Fibroblast of lung (primary cell): ENCODE results near the gene POMGNT1. TPM values are rescaled to one million over a fixed set of nuclear protein-coding genes. Genes with fewer than 3 reads are reported as not detected.

Experiments
- DNase-seq, 2 donors: peaks; one replicate each; pipeline versions ENCODE4 v3.0.0 to v3.0.0-alpha.2; 2010; ENCODE audit warnings: low read depth in 2 of 2
- H2AFZ ChIP-seq: 2 replicates; pipeline ENCODE4 v1.5.1; 2012; ENCODE audit warnings: low read length, control low read depth, inconsistent platforms
- H3K27ac ChIP-seq: 2 replicates; pipeline ENCODE4 v1.5.1; 2011; ENCODE audit warnings: low read length, control low read depth; ENCODE audit not compliant: insufficient read depth
- H3K27me3 ChIP-seq: 2 replicates; pipeline ENCODE4 v1.5.1; 2011; ENCODE audit warnings: mild to moderate bottlenecking, low read length; ENCODE audit not compliant: control insufficient read depth, insufficient read depth
- H3K36me3 ChIP-seq: 2 replicates; pipeline ENCODE4 v1.5.1; 2011; ENCODE audit warnings: low read length; ENCODE audit not compliant: control insufficient read depth, insufficient read depth
- H3K4me1 ChIP-seq: 2 replicates; pipeline ENCODE4 v1.5.1; 2011; ENCODE audit warnings: low read length; ENCODE audit not compliant: control insufficient read depth, insufficient read depth; ENCODE audit errors: extremely low read depth
- H3K4me2 ChIP-seq: 2 replicates; pipeline ENCODE4 v1.5.1; 2011; ENCODE audit warnings: low read length, control low read depth; ENCODE audit not compliant: insufficient read depth; ENCODE audit errors: extremely low read depth
- H3K4me3 ChIP-seq, 4 experiments: fragments of 200-600 bp in 1 of 4; sonication (generic) in 1 of 4; replicated peaks in 1 of 4; 2 replicates each; pipeline ENCODE4 v1.5.1; 2011 to 2016; ENCODE audit warnings: low read length in 4 of 4, low read depth in 3 of 4, mild to moderate bottlenecking in 3 of 4, control low read depth in 2 of 4, inconsistent platforms in 1 of 4, mixed read lengths in 1 of 4; ENCODE audit not compliant: insufficient read depth in 1 of 4; ENCODE audit errors: control extremely low read depth in 1 of 4
- H3K79me2 ChIP-seq: 2 replicates; pipeline ENCODE4 v1.5.1; 2012; ENCODE audit warnings: mild to moderate bottlenecking, low read length, inconsistent platforms; ENCODE audit not compliant: control insufficient read depth, insufficient read depth
- H3K9ac ChIP-seq: 2 replicates; pipeline ENCODE4 v1.5.1; 2011; ENCODE audit warnings: mild to moderate bottlenecking, low read length, control low read depth; ENCODE audit not compliant: insufficient read depth
- H3K9me3 ChIP-seq: 2 replicates; pipeline ENCODE4 v1.5.1; 2012; ENCODE audit warnings: low read depth, low read length; ENCODE audit not compliant: control insufficient read depth, insufficient read depth
- H4K20me1 ChIP-seq: 2 replicates; pipeline ENCODE4 v1.5.1; 2011; ENCODE audit warnings: low read length; ENCODE audit not compliant: control insufficient read depth, insufficient read depth; ENCODE audit errors: extremely low read depth
- CTCF ChIP-seq, 2 donors: IDR thresholded peaks in 1 of 2; conservative IDR thresholded peaks in 1 of 2; 1 replicate in 1 of 2; 2 replicates in 1 of 2; pipeline ENCODE4 v1.5.1; 2011 to 2012; ENCODE audit warnings: low read length in 2 of 2, control low read depth in 1 of 2, inconsistent platforms in 1 of 2, low read depth in 1 of 2, mild to moderate bottlenecking in 1 of 2
- EZH2 ChIP-seq: IDR thresholded peaks from 2 replicates; pipeline ENCODE4 v1.5.1; 2012; ENCODE audit warnings: low read length, control low read depth, mild to moderate bottlenecking; ENCODE audit errors: missing control alignments
- polyA plus RNA-seq, 2 donors: library from polyadenylated mRNA; depleted of rRNA in 1 of 2; stranded (reverse) in 1 of 2; unstranded in 1 of 2; fragments of >200 nt; gene quantifications; 2 replicates each; pipeline ENCODE4 v1.2.1, GENCODE V29; 2011 to 2012; ENCODE audit warnings: missing spikeins in 1 of 2
- total RNA-seq: library from RNA; depleted of rRNA; stranded (reverse); fragments of >200 nt; gene quantifications from 2 replicates; pipeline ENCODE4 v1.2.1, GENCODE V29; 2014

POMGNT1 gene
- total and polyA plus RNA-seq, 2 donors (not counting 1 experiment from before 2014, with no cell fraction given), result 42.2 to 51.7 TPM

- peak in 1 of 2 donors; percentile 93 for DNase-seq
- no peak overlapping the region for H3K4me2 ChIP-seq
- H3K27ac ChIP-seq, result no peak overlapping the region
These were observed 46.2 kb downstream of the POMGNT1 start for GRCh38 chr1:46152016-46152415.

DNA sequence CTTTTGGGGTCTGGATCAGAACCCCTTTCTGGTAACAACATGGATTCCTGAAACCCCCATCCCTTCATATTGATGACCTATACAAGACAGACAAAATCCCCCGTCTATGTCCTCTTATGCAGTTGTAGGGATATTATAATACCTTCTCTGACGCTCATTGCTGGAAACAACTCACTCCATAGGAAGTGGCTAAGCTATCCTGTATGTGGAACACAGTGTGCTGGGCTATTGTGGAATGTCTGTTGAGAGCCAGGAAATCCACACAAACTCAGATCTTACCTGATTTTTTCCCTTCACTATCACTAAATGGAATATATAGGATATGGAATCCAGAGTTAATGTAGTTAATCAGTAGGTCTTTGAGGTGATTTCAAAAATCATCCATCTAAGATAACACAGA, 48.1 kb downstream of the POMGNT1 start:
- Histone ChIP-seq H3K4me1 (no peaks in the 10 kb centered on the region), H3K9ac (no peak overlapping the region), H2AFZ (no peak overlapping the region), H3K27me3 (no peaks in the 10 kb centered on the region), H4K20me1 (no peaks in the 10 kb centered on the region), H3K9me3 (no peaks in the 10 kb centered on the region), H3K4me3 (no peak overlapping the region), H3K79me2 (no peaks in the 10 kb centered on the region), H3K27ac (no peak overlapping the region), H3K4me2 (no peak overlapping the region), H3K36me3 (no peaks in the 10 kb centered on the region)
- DNase-seq, result no peak
- TF ChIP-seq EZH2 (no peak), CTCF (conservative IDR thresholded peaks at IDR 0.05 in 1 of 2, IDR thresholded peaks at IDR 0.05 in 1 of 2; ENCODE audit: low read depth in 1 of 2, low read length in 2 of 2) (no peak)

More at GRCh38 chr1:46152016-46152415, 46.2 kb downstream of the POMGNT1 start:
- H3K4me1 ChIP-seq, result no peaks in the 10 kb centered on the region
- H3K79me2 ChIP-seq, result no peaks in the 10 kb centered on the region
- no peak overlapping the region for H3K4me3 ChIP-seq
- no peaks in the 10 kb centered on the region for H3K9me3 ChIP-seq
- no peak overlapping the region for H2AFZ ChIP-seq
- H3K36me3 ChIP-seq, result no peaks in the 10 kb centered on the region
- TF ChIP-seq EZH2 (no peak), CTCF (conservative IDR thresholded peaks at IDR 0.05 in 1 of 2, IDR thresholded peaks at IDR 0.05 in 1 of 2; ENCODE audit: low read depth in 1 of 2, low read length in 2 of 2) (no peak)
- no peaks in the 10 kb centered on the region for H3K27me3 ChIP-seq
- H3K9ac ChIP-seq, result no peak overlapping the region
- no peaks in the 10 kb centered on the region for H4K20me1 ChIP-seq

DNA sequence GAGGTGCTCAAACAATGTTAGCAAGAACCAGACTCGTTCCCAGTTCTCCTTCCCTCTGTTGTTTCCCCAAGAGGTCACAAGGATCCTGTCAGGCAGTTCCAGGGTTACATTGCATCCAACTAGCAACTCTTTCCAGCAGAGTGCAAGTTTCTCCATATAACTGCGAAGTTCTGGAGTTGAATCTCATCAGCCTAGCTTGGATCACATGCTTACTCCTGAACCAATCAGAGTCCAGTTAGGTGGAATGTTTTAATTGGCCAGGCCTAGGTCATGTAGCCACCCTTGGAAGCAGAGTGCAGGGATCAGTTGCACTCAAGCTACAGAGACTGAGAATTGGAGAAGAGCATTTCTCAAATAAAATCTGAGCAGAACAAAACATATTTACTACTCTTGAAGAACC, 49.9 kb downstream of the POMGNT1 start:
- Histone ChIP-seq H3K9me3 (no peaks in the 10 kb centered on the region), H3K27me3 (no peaks in the 10 kb centered on the region), H3K4me2 (no peak overlapping the region), H3K4me1 (no peaks in the 10 kb centered on the region), H2AFZ (no peak overlapping the region), H3K4me3 (no peak overlapping the region), H3K36me3 (no peaks in the 10 kb centered on the region), H4K20me1 (no peaks in the 10 kb centered on the region), H3K79me2 (no peaks in the 10 kb centered on the region), H3K27ac (no peak overlapping the region), H3K9ac (no peak overlapping the region)
- no peak for DNase-seq
- no peak for TF ChIP-seq EZH2
- no peak for TF ChIP-seq CTCF (conservative IDR thresholded peaks at IDR 0.05 in 1 of 2, IDR thresholded peaks at IDR 0.05 in 1 of 2; ENCODE audit: low read depth in 1 of 2, low read length in 2 of 2)

Other genes starting within 250 kb of the POMGNT1 start
- 1.8 and 3.3 TPM in 2 replicates for gene PIK3R3, start 65.8 kb downstream of the POMGNT1 start, total RNA-seq
- 4.1 and 5.4 TPM in 2 replicates for gene PIK3R3, start 65.8 kb downstream of the POMGNT1 start, polyA plus RNA-seq
- gene TSPAN1, start 23.3 kb downstream of the POMGNT1 start, total RNA-seq, result 0.17 and 0.26 TPM in 2 replicates
- 0.91 and 0.94 TPM in 2 replicates for gene TSPAN1, start 23.3 kb downstream of the POMGNT1 start, polyA plus RNA-seq
- gene P3R3URF, start 21.9 kb downstream of the POMGNT1 start, total RNA-seq, result not detected in 2 replicates
- not detected in 2 replicates for gene P3R3URF, start 21.9 kb downstream of the POMGNT1 start, polyA plus RNA-seq
- 3.1 and 5.4 TPM in 2 replicates for gene LURAP1, start 4.9 kb upstream of the POMGNT1 start, total RNA-seq
- gene LURAP1, start 4.9 kb upstream of the POMGNT1 start, polyA plus RNA-seq, result 1.8 and 2.6 TPM in 2 replicates
- gene RAD54L, start 49.3 kb upstream of the POMGNT1 start, total RNA-seq, result 0.26 and 0.66 TPM in 2 replicates
- gene RAD54L, start 49.3 kb upstream of the POMGNT1 start, polyA plus RNA-seq, result 1.3 and 6.9 TPM in 2 replicates
- gene LRRC41, start 105.2 kb upstream of the POMGNT1 start, total RNA-seq, result 65.5 and 89.0 TPM in 2 replicates
- gene LRRC41, start 105.2 kb upstream of the POMGNT1 start, polyA plus RNA-seq, result 55.3 and 59.7 TPM in 2 replicates
- 370 and 447 TPM in 2 replicates for gene UQCRH, start 105.3 kb upstream of the POMGNT1 start, total RNA-seq
- 514 and 706 TPM in 2 replicates for gene UQCRH, start 105.3 kb upstream of the POMGNT1 start, polyA plus RNA-seq
- gene NSUN4, start 142.4 kb upstream of the POMGNT1 start, total RNA-seq, result 12.6 and 16.0 TPM in 2 replicates
- 16.9 and 18.3 TPM in 2 replicates for gene NSUN4, start 142.4 kb upstream of the POMGNT1 start, polyA plus RNA-seq
- gene FAAH, start 195.9 kb upstream of the POMGNT1 start, total RNA-seq, result 1.7 and 2.1 TPM in 2 replicates
- gene FAAH, start 195.9 kb upstream of the POMGNT1 start, polyA plus RNA-seq, result 0.27 and 0.61 TPM in 2 replicates